ENCODE data around the gene SUPT5H. TPM values are rescaled to one million over a fixed set of nuclear protein-coding genes. Genes with fewer than 3 reads are reported as not detected.

The SUPT5H gene
- total and polyA plus RNA-seq, 10 of the 15 experiments (the other 5 are each of a cell fraction or from before 2014, with no cell fraction given): 27.2 to 194 (median 83.6) TPM

- 0 out of 4 replicates have a peak, but pooled peaks of 1 of the 2 experiments have one; percentile 60 for TF ChIP-seq IKZF2 (IDR thresholded peaks at IDR 0.05)
- TF ChIP-seq FOS (IDR thresholded peaks at IDR 0.05; ENCODE audit: borderline replicate concordance, extremely low read depth, insufficient read length): no peak
- no peak for TF ChIP-seq IRF4 (IDR thresholded peaks at IDR 0.05; ENCODE audit: low read depth, low read length)
- peak; percentile 97 for TF ChIP-seq BACH1 (IDR thresholded peaks at IDR 0.05; ENCODE audit: borderline replicate concordance)
- TF ChIP-seq EZH2 (IDR thresholded peaks at IDR 0.05; ENCODE audit: borderline replicate concordance, control insufficient read depth, low read depth, low read length): no peak
- no peak for TF ChIP-seq BCL11A (IDR thresholded peaks at IDR 0.05; ENCODE audit: low read depth, low read length)
- no peak; the same call in 1 of the 2 replicates for TF ChIP-seq SIN3A (IDR thresholded peaks at IDR 0.05; ENCODE audit: low read depth, low read length)
- TF ChIP-seq CUX1 (IDR thresholded peaks at IDR 0.05; ENCODE audit: insufficient replicate concordance, low read depth, low read length): peak; percentile 16
- TF ChIP-seq EP300 (IDR thresholded peaks at IDR 0.05; ENCODE audit: borderline replicate concordance in 1 of 2, control insufficient read depth in 1 of 2, low read depth in 2 of 2, low read length in 2 of 2): no peak
- no peak for TF ChIP-seq MTA2 (IDR thresholded peaks at IDR 0.05; ENCODE audit: low read depth)
- peak; percentile 80; the same call in 1 of the 2 replicates for TF ChIP-seq NBN (IDR thresholded peaks at IDR 0.05)
- TF ChIP-seq KLF5 (IDR thresholded peaks at IDR 0.05; ENCODE audit: partially characterized antibody): no peak
- TF ChIP-seq PAX8 (IDR thresholded peaks at IDR 0.05): no peak
- TF ChIP-seq JUND (IDR thresholded peaks at IDR 0.05; ENCODE audit: low read depth, low read length): peak; percentile 77
- TF ChIP-seq ZBTB33 (IDR thresholded peaks at IDR 0.05): no peak
- TF ChIP-seq FOXK2 (IDR thresholded peaks at IDR 0.05): no peak
- TF ChIP-seq ZNF207 (IDR thresholded peaks at IDR 0.05; ENCODE audit: borderline replicate concordance): no peak
- TF ChIP-seq MYB (IDR thresholded peaks at IDR 0.05; ENCODE audit: borderline replicate concordance, low read depth, low read length): peak; percentile 55; the same call in 1 of the 2 replicates
- 0 out of 2 replicates have a peak, but pooled peaks have one; percentile 35 for TF ChIP-seq ZSCAN29 (IDR thresholded peaks at IDR 0.05)
- no peak for TF ChIP-seq TAF1 (IDR thresholded peaks at IDR 0.05; ENCODE audit: borderline replicate concordance, low read depth, low read length)
- TF ChIP-seq NFYB (IDR thresholded peaks at IDR 0.05; ENCODE audit: insufficient read depth, low read depth, low read length): no peak
- peak; percentile 44; the same call in 1 of the 2 replicates for TF ChIP-seq ZNF217 (IDR thresholded peaks at IDR 0.05)
- peak in 1 of 2 experiments; percentile 55; a peak in 3 of 4 replicates for TF ChIP-seq BHLHE40 (IDR thresholded peaks at IDR 0.05; ENCODE audit: borderline replicate concordance in 1 of 2, low read depth in 2 of 2, low read length in 1 of 2)
- no peak for TF ChIP-seq RFX5 (IDR thresholded peaks at IDR 0.05; ENCODE audit: low read depth, low read length)
These were observed 36.0 kb upstream of the SUPT5H start (continued) for GRCh38 chr19:39409208-39410016.

Measured in GM12878 (cell line).